ENCODE data around the gene C12orf42.

DNA sequence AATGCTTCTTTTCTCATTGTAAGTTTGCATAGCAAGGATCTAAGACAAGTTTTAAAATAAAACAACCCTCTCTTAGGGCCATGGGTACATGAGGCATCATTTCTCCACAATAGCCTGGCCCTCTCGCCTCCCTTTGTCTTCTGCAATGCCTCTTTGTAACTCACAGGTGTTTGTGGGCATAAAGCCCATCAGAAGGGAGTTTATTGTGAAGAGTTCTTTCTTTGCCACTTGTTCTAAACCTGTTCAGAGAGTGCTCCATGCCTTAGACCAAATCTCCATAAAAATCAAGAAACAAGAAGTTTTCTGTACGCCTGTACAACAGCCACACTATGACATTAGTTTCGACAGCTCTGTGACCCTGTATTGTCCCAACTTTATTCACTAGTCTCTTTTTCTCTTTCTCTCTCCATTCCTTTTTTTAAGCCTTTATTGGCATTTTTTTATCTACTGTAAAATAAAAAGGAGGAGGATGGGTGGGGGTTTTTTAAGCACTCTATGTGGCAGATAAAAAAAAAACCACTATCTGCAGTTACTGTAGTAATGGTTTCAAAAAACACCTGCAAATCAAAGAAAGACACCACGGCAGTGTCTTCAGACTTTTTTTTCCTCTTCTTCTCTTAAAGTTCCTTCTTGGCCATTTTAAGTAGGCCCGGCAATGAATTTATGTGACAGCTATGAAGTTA, 1.6 kb downstream of the C12orf42 start:
- no peak for TF ChIP-seq CTCF (conservative IDR thresholded peaks at IDR 0.05)
- no peak for TF ChIP-seq EZH2 (IDR thresholded peaks at IDR 0.05; ENCODE audit: low read depth)
